Spleen (tissue), 7 donors: Measurements from ENCODE around the gene ANKRD10.

Source experiments
- POLR2A ChIP-seq, 3 donors: fragments of 450-650 bp; IDR thresholded peaks; one replicate each; pipeline ENCODE4 v1.5.1; 2017; ENCODE audit warnings: antibody characterized with exemption in 3 of 3, mild to moderate bottlenecking in 1 of 3
- POLR2AphosphoS5 ChIP-seq, 3 donors: sonication (generic); formaldehyde crosslinking; IDR thresholded peaks; one replicate each; pipeline ENCODE4 v1.5.1; 2017; ENCODE audit warnings: antibody characterized with exemption in 3 of 3
- TF ChIP-seq, protein P1 (sequence below), 11 experiments: fragments of 200-600 bp in 7 of 11; fragments of 450-650 bp in 4 of 11; sonication (generic) in 4 of 11; IDR thresholded peaks in 8 of 11; conservative IDR thresholded peaks in 3 of 11; 1 replicate in 7 of 11; 2 replicates in 4 of 11; pipeline versions ENCODE4 v1.4.0 to v1.8.0; 2016 to 2021; ENCODE audit warnings: antibody characterized with exemption in 11 of 11, inconsistent platforms in 4 of 11, mild to moderate bottlenecking in 1 of 11
- donor health status: DM: no; HTN: no; CAD: no; lungs with moderate emphysema.
- donor health status: DM: no; HTN: no; CAD: no.
- donor health status: DM: no; HTN: no; CAD: no.

DNA sequence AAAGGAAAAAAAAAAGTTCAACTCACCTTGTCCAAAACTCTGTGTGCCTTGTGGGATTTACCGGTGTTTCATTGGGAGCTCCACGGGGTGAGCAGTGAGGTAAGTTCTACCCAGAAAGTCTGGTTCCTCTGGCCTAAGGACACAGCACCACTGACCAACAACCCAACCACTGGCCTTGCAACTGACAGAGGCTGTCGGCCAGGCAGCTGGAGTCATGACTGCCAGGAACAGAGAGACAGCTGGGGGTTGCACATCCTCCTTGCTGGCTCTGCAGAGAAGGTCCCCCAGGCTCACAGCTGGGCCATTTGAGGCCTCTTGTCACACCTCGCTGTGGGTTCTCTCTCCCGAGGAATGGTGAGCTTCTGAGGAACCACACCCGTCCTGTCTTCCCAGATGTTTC, 59.5 kb downstream of the ANKRD10 start:
- TF ChIP-seq POLR2AphosphoS5 (IDR thresholded peaks at IDR 0.05) (no peak), POLR2A (IDR thresholded peaks at IDR 0.05) (no peak)
- TF ChIP-seq, protein P1, sequence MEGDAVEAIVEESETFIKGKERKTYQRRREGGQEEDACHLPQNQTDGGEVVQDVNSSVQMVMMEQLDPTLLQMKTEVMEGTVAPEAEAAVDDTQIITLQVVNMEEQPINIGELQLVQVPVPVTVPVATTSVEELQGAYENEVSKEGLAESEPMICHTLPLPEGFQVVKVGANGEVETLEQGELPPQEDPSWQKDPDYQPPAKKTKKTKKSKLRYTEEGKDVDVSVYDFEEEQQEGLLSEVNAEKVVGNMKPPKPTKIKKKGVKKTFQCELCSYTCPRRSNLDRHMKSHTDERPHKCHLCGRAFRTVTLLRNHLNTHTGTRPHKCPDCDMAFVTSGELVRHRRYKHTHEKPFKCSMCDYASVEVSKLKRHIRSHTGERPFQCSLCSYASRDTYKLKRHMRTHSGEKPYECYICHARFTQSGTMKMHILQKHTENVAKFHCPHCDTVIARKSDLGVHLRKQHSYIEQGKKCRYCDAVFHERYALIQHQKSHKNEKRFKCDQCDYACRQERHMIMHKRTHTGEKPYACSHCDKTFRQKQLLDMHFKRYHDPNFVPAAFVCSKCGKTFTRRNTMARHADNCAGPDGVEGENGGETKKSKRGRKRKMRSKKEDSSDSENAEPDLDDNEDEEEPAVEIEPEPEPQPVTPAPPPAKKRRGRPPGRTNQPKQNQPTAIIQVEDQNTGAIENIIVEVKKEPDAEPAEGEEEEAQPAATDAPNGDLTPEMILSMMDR (IDR thresholded peaks at IDR 0.05 in 8 of 11, conservative IDR thresholded peaks at IDR 0.05 in 3 of 11) = no peak
